Activated CD8-positive, alpha-beta memory T cell treated with anti-CD3 and anti-CD28 coated beads for 24 hours (primary cell): ENCODE measurements around the gene DVL2.

Experiments used
- DNase-seq: peaks from one replicate; pipeline ENCODE4 v3.0.0-alpha.2; 2020

The DVL2 gene

GRCh38 chr17:7218166-7218565 lies 16.2 kb downstream of the DVL2 start:
- no peak for DNase-seq

GRCh38 chr17:7217113-7217987 lies 17.0 kb downstream of the DVL2 start:
- no peak for DNase-seq

- DNase-seq: no peak
Observed at GRCh38 chr17:7216242-7217112, 17.8 kb downstream of the DVL2 start.

- DNase-seq: no peak
Observed at GRCh38 chr17:7215652-7216180, 18.6 kb downstream of the DVL2 start.

GRCh38 chr17:7215136-7215638 lies 19.1 kb downstream of the DVL2 start:
- no peak for DNase-seq

GRCh38 chr17:7214300-7215135 lies 19.8 kb downstream of the DVL2 start:
- DNase-seq: peak; percentile 100

GRCh38 chr17:7213895-7214299 lies 20.4 kb downstream of the DVL2 start:
- no peak for DNase-seq

GRCh38 chr17:7211491-7212273 lies 22.6 kb downstream of the DVL2 start:
- DNase-seq: no peak

GRCh38 chr17:7208754-7209460 lies 25.4 kb downstream of the DVL2 start:
- DNase-seq: no peak

- DNase-seq: no peak
Observed at GRCh38 chr17:7208027-7208571, 26.2 kb downstream of the DVL2 start.

GRCh38 chr17:7207120-7208001 lies 27.0 kb downstream of the DVL2 start:
- no peak for DNase-seq

GRCh38 chr17:7205561-7205960 lies 28.8 kb downstream of the DVL2 start:
- no peak for DNase-seq

GRCh38 chr17:7204828-7205461 lies 29.4 kb downstream of the DVL2 start:
- peak; percentile 96 for DNase-seq

- DNase-seq: no peak
Observed at GRCh38 chr17:7204336-7204735, 30.0 kb downstream of the DVL2 start.

GRCh38 chr17:7203391-7203790 lies 30.9 kb downstream of the DVL2 start:
- DNase-seq: no peak

GRCh38 chr17:7196651-7197401 lies 37.5 kb downstream of the DVL2 start:
- no peak for DNase-seq

GRCh38 chr17:7195971-7196370 lies 38.3 kb downstream of the DVL2 start:
- DNase-seq: no peak

- no peak for DNase-seq
Observed at GRCh38 chr17:7192271-7192937, 41.9 kb downstream of the DVL2 start.
